Activated CD8-positive, alpha-beta T cell treated with anti-CD3 and anti-CD28 coated beads for 36 hours (primary cell): ENCODE data around the gene KCNK7. TPM values are rescaled to one million over a fixed set of nuclear protein-coding genes. Genes with fewer than 3 reads are reported as not detected.

Experiments used
- ATAC-seq: fragments of 200-7000 bp; cut with Tn5 transposase; one replicate; pipeline ENCODE4 v1.10.0; 2021; ENCODE audit warnings: mild to moderate bottlenecking, moderate library complexity
- CTCF ChIA-PET: fragments of 350-600 bp; sonication (Branson Sonifier 250); formaldehyde crosslinking; loops from one replicate; lab custom pipeline; 2021; ENCODE audit warnings: antibody characterized with exemption; lab: Charles Lee
- POLR2A ChIA-PET: fragments of 350-600 bp; sonication (Branson Sonifier 250); formaldehyde crosslinking; loops from one replicate; lab custom pipeline; 2021; ENCODE audit warnings: antibody characterized with exemption; lab: Charles Lee
- DNase-seq: peaks from one replicate; pipeline ENCODE4 v3.0.0-alpha.2; 2020
- H3K27ac Mint-ChIP-seq: one replicate; pipeline ENCODE4 v1.8.0; 2021; ENCODE audit warnings: mild to moderate bottlenecking, mixed read lengths
- H3K27me3 Mint-ChIP-seq: one replicate; pipeline ENCODE4 v1.8.0; 2021; ENCODE audit warnings: mixed read lengths
- H3K36me3 Mint-ChIP-seq: one replicate; pipeline ENCODE4 v1.8.0; 2021; ENCODE audit warnings: low read depth, mixed read lengths
- H3K4me1 Mint-ChIP-seq: one replicate; pipeline ENCODE4 v1.8.0; 2021; ENCODE audit warnings: low read depth, mixed read lengths
- H3K4me3 Mint-ChIP-seq: one replicate; pipeline ENCODE4 v1.8.0; 2021; ENCODE audit warnings: mild to moderate bottlenecking, moderate library complexity, mixed read lengths
- H3K9me3 Mint-ChIP-seq: one replicate; pipeline ENCODE4 v1.8.0; 2021; ENCODE audit warnings: mixed read lengths
- intact Hi-C: fragments of 100-400 bp; cut with micrococcal nuclease; formaldehyde crosslinking; loops from one replicate; pipeline ENCODE4 v1.10.0; 2022
- total RNA-seq, 2 experiments: library from RNA; stranded (reverse); gene quantifications; one replicate each; pipeline ENCODE4 v1.2.3, GENCODE V29; 2021
- TF ChIP-seq, protein P1 (sequence below): fragments of 200-600 bp; IDR thresholded peaks from one replicate; pipeline ENCODE4 v1.8.0; 2022; ENCODE audit warnings: antibody characterized with exemption, mild to moderate bottlenecking

The KCNK7 gene
- total RNA-seq, 2 experiments from 2014 or later: 0.77 TPM; not detected in 1

GRCh38 chr11:65592858-65593517 is 2.6 kb downstream of the KCNK7 start:
- TF ChIP-seq, protein P1, sequence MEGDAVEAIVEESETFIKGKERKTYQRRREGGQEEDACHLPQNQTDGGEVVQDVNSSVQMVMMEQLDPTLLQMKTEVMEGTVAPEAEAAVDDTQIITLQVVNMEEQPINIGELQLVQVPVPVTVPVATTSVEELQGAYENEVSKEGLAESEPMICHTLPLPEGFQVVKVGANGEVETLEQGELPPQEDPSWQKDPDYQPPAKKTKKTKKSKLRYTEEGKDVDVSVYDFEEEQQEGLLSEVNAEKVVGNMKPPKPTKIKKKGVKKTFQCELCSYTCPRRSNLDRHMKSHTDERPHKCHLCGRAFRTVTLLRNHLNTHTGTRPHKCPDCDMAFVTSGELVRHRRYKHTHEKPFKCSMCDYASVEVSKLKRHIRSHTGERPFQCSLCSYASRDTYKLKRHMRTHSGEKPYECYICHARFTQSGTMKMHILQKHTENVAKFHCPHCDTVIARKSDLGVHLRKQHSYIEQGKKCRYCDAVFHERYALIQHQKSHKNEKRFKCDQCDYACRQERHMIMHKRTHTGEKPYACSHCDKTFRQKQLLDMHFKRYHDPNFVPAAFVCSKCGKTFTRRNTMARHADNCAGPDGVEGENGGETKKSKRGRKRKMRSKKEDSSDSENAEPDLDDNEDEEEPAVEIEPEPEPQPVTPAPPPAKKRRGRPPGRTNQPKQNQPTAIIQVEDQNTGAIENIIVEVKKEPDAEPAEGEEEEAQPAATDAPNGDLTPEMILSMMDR: no peak
- no peaks in the 10 kb centered on the region for H3K9me3 Mint-ChIP-seq
- H3K27ac Mint-ChIP-seq: no peak overlapping the region
- H3K27me3 Mint-ChIP-seq: no peaks in the 10 kb centered on the region
- DNase-seq (no peak), ATAC-seq (no peak)
- H3K36me3 Mint-ChIP-seq: peaks cover 14% of the 10 kb centered on the region
- no peak overlapping the region for H3K4me3 Mint-ChIP-seq
- ChIA-PET POLR2A (interaction anchor here (0.9 to 5.7 kb wide), 12 partner anchors 12 to 54 kb away, joined by 3 to 39 read pairs (median 6); partner anchors contain the start of genes EHBP1L1, FAM89B, MAP3K11 and PCNX3), CTCF (interaction anchor here (0.6 to 5.3 kb wide), 26 partner anchors 7 to 263 kb away, joined by 3 to 47 read pairs (median 4); partner anchors contain the start of genes EHBP1L1, FAM89B, MAP3K11 and PCNX3)
- intact Hi-C loops: no loop called here
- H3K4me1 Mint-ChIP-seq: peaks cover 36% of the 10 kb centered on the region

- H3K27ac Mint-ChIP-seq: no peak overlapping the region
- intact Hi-C loops: no loop called here
These were observed 3.4 kb downstream of the KCNK7 start for GRCh38 chr11:65591939-65592857.

DNA sequence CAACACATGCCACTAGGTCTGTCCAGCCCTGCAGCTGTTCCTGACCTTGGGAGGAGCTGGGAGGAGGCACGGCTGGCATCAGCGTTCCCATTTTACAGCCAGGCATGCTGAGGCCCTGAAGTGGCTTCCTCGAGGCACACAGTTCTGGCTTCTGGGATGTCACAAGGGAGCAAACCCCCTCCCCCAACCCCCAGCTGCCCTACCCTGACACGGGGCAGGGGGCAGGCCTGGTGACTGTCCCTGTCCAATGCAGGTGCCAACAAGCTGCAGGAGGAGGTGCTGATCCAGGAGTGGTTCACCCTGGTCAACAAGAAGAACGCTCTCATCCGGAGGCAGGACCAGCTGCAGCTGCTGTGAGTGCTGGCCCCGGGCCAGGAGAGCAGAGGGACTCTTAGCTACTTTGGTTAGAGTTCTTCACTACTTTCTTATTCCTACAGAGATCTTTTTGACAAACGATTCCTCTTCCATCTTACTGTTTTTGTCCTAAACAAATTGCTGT is 5.3 kb downstream of the KCNK7 start:
- POLR2A ChIA-PET: interaction anchor here (2.0 to 6.7 kb wide), 4 partner anchors 13 to 24 kb away, joined by 9 to 87 read pairs (median 32); partner anchors contain the start of genes EHBP1L1, FAM89B, MAP3K11 and PCNX3
- intact Hi-C loops: no loop called here

More at GRCh38 chr11:65591939-65592857, 3.4 kb downstream of the KCNK7 start:
- TF ChIP-seq, protein P1: no peak
- Mint-ChIP-seq H3K9me3 (no peaks in the 10 kb centered on the region), H3K36me3 (peaks cover 15% of the 10 kb centered on the region), H3K4me3 (no peak overlapping the region), H3K4me1 (peaks cover 44% of the 10 kb centered on the region), H3K27me3 (no peaks in the 10 kb centered on the region)
- DNase-seq (no peak), ATAC-seq (no peak)
- ChIA-PET POLR2A (interaction anchor here (1.2 to 5.7 kb wide), 9 partner anchors 12 to 52 kb away, joined by 4 to 39 read pairs (median 6); partner anchors contain the start of genes EHBP1L1, FAM89B, MAP3K11 and PCNX3), CTCF (interaction anchor here (1.1 to 7.6 kb wide), 10 partner anchors 12 to 222 kb away, joined by 3 to 54 read pairs (median 12); partner anchors contain the start of genes EHBP1L1, FAM89B, MAP3K11 and ZNRD2)

DNA sequence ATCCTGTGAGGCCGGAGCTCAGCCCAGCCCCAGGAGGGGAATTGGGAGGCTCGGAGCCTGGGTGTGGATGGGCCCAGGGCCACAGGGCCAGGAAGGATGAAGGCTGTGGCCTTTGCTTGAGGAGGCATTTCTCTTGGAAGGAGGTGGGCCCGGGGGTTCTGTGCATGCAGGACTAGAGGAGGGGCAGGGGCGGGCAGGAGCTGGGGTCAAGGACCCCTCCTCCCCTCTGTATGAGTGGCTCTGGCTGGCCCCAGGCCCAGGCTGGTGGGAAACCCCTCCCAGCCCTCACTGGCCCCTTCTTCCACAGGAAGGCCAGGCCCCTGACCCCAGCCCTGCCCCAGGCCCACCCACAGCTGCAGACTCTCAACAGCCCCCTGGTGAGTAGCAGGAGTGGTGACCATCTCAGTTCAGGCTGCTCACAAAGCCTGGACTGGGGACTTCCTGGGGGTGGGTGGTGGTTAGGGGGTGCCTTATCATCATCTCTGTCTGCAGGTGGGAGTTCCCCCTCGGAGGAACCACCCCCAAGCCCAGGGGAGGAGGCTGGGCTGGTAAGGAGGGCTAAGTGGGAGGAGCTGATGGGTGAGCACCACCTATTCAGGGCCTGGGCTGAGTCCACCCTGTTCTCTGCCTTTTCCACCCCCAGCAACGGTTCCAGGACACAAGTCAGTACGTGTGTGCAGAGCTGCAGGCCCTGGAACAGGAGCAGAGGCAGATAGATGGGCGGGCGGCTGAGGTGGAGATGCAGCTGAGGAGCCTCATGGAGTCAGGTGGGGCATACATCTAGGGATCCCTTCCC is 6.0 kb downstream of the KCNK7 start:
- DNase-seq: peak; percentile 91
- intact Hi-C loops: loop anchor here (2.0 kb wide), 1 partner anchor 15 kb away; no protein-coding TSS in a partner anchor
- ChIA-PET CTCF (interaction anchor here (0.7 to 7.6 kb wide), 16 partner anchors 13 to 389 kb away, joined by 3 to 84 read pairs (median 6); partner anchors contain the start of genes EHBP1L1, FAM89B, PCNX3 and RELA), POLR2A (interaction anchor here (0.8 to 6.7 kb wide), 5 partner anchors 12 to 165 kb away, joined by 3 to 87 read pairs (median 13); partner anchors contain the start of genes EHBP1L1, FAM89B, MAP3K11 and PCNX3)
- H3K4me3 Mint-ChIP-seq: no peak overlapping the region
- peaks cover 40% of the 10 kb centered on the region for H3K4me1 Mint-ChIP-seq
- peak overlapping the region; percentile 94 for H3K27ac Mint-ChIP-seq
- no peaks in the 10 kb centered on the region for H3K27me3 Mint-ChIP-seq
- H3K36me3 Mint-ChIP-seq: peaks cover 22% of the 10 kb centered on the region
- ATAC-seq: peak; percentile 79
- H3K9me3 Mint-ChIP-seq: no peaks in the 10 kb centered on the region
- TF ChIP-seq, protein P1: no peak

More for the DNA sequence above, 5.3 kb downstream of the KCNK7 start:
- H3K27ac Mint-ChIP-seq: peak overlapping the region; percentile 74
- ATAC-seq: no peak
- CTCF ChIA-PET: interaction anchor here (0.7 to 7.6 kb wide), 12 partner anchors 12 to 390 kb away, joined by 3 to 84 read pairs (median 6); partner anchors contain the start of genes EHBP1L1, FAM89B, PCNX3 and RELA
- TF ChIP-seq, protein P1: no peak
- DNase-seq: no peak
- H3K4me3 Mint-ChIP-seq: no peak overlapping the region
- no peaks in the 10 kb centered on the region for H3K27me3 Mint-ChIP-seq
- H3K9me3 Mint-ChIP-seq: no peaks in the 10 kb centered on the region
- peaks cover 22% of the 10 kb centered on the region for H3K36me3 Mint-ChIP-seq
- peaks cover 45% of the 10 kb centered on the region for H3K4me1 Mint-ChIP-seq
